Retinal pigment epithelial cell (primary cell): ENCODE measurements around the gene PLIN1.

Source experiments
- DNase-seq: peaks from one replicate; pipeline ENCODE4 v3.0.0-alpha.2; 2010; ENCODE audit warnings: low read depth
- H3K4me3 ChIP-seq: 2 replicates; pipeline ENCODE4 v1.5.1; 2011; ENCODE audit warnings: mild to moderate bottlenecking, low read length, control low read depth, moderate library complexity
- CTCF ChIP-seq: conservative IDR thresholded peaks from 2 replicates; pipeline ENCODE4 v1.5.1; 2011; ENCODE audit warnings: low read depth, low read length, control low read depth, inconsistent platforms

Gene PLIN1

GRCh38 chr15:89679212-89679611 is at the start of gene PLIN1:
Gene PLIN1, minus strand, starts transcription at chr15:89679367. Its CDS starts 1,878 bp downstream, at chr15:89677489.
- no peak within 1 kb of the TSS for H3K4me3 ChIP-seq
- TF ChIP-seq CTCF: no peak
- DNase-seq: no peak

- peak; percentile 90 for DNase-seq
- H3K4me3 ChIP-seq: no peak overlapping the region
- TF ChIP-seq CTCF: no peak
Observed at GRCh38 chr15:89728254-89728653, 49.1 kb upstream of the PLIN1 start.

GRCh38 chr15:89725064-89725463 is 45.9 kb upstream of the PLIN1 start:
- no peak overlapping the region for H3K4me3 ChIP-seq
- no peak for TF ChIP-seq CTCF
- DNase-seq: no peak

- H3K4me3 ChIP-seq: no peak overlapping the region
- no peak for TF ChIP-seq CTCF
- DNase-seq: no peak
Observed at GRCh38 chr15:89724621-89725020, 45.5 kb upstream of the PLIN1 start.

- no peak for DNase-seq
- H3K4me3 ChIP-seq: no peak overlapping the region
- TF ChIP-seq CTCF: no peak
Observed at GRCh38 chr15:89723031-89723430, 43.9 kb upstream of the PLIN1 start.

GRCh38 chr15:89714775-89715174 is 35.6 kb upstream of the PLIN1 start:
- no peak for TF ChIP-seq CTCF
- H3K4me3 ChIP-seq: no peak overlapping the region
- no peak for DNase-seq

- H3K4me3 ChIP-seq: no peak overlapping the region
- DNase-seq: no peak
- no peak for TF ChIP-seq CTCF
Observed at GRCh38 chr15:89707577-89707976, 28.4 kb upstream of the PLIN1 start.
